Activated T-cell treated with anti-CD3 and anti-CD28 coated beads for 1 hour (primary cell): ENCODE measurements around the gene AMBN.
A peak's percentile ranks its signal among the peaks of the same experiment; 100 is the strongest.

ENCODE experiments used
- DNase-seq: peaks from one replicate; pipeline ENCODE4 v3.0.0-alpha.2; 2020; ENCODE audit warnings: low read depth

Gene AMBN

GRCh38 chr4:70591955-70592582 lies at the start of gene AMBN:
Gene AMBN (plus strand): TSS chr4:70592256. CDS start chr4:70592359, 103 bp downstream.
- no peak for DNase-seq

DNA sequence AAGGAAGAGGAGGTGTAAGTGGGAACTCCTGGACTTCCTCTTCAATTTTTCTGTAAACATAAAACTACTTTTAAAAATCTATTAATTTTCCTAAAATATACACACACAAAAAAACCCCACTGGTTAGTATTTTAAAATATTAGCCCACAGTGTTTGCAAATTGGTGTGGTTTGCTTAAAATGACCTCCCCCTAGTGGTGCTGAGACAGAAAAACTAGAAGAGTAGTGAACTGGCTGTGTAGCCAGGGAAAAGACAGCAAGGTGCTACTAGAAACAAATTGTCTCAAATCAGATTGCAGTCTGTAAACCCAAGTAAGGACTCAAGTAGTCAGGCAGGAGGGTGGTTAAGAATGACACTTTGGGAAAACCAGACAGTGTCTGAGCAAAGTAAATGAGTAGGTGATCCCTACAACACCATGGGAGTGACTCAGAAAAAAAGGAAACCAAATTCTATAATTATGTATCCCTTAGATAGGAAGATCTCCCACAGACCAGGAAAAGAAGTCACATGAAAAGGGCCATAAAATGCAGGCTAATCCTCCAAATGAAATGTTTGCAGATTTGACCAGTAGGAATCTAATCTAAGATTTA lies 47.7 kb upstream of the AMBN start:
- no peak for DNase-seq

GRCh38 chr4:70556856-70557255 lies 35.2 kb upstream of the AMBN start:
- DNase-seq, result no peak

GRCh38 chr4:70559211-70559830 lies 32.7 kb upstream of the AMBN start:
- peak; percentile 13 for DNase-seq

GRCh38 chr4:70559924-70560323 lies 32.1 kb upstream of the AMBN start:
- no peak for DNase-seq

GRCh38 chr4:70564033-70564432 lies 28.0 kb upstream of the AMBN start:
- no peak for DNase-seq

- DNase-seq, result no peak
Observed at GRCh38 chr4:70570796-70571195, 21.3 kb upstream of the AMBN start.

DNA sequence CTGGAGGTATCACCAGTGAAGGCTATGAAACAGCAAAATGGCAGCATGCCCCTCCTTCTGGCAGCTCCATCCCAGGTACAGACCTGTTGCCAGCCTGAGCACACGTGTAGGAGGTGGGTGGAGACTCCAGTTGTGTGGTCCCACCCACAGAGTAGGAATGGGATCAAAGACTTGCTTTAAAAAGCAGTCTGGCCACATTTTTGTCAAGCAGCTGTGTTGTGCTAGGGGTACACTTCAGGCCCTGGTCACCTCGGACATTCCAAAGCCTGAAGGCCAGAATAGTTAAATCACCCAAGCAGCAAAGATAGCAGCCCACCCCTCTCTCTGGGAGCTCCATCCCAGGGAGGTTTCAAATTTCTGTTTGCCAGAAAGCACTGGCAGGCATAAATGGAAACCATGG lies 20.3 kb upstream of the AMBN start:
- no peak for DNase-seq

DNA sequence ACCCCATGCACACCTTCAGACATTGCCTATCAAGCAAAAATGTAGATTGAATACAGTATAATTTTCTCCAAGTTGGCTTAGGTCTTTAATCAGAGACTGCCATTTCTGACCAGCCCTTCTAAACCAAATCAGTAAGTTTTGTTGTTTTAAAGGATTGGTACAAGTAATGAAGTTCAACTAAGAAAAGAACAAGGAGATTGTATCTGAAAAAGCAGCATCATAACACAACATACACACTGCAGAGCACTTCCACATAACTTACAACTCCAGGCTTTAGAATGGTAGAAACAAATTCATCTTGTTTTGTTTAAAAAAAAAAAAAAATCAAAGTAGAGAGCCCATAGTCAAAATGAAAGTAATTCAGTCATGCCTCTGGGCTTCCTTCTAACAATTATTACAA lies 16.1 kb upstream of the AMBN start:
- DNase-seq, result no peak

- DNase-seq, result no peak
Observed at GRCh38 chr4:70577220-70577927, 14.7 kb upstream of the AMBN start.

DNA sequence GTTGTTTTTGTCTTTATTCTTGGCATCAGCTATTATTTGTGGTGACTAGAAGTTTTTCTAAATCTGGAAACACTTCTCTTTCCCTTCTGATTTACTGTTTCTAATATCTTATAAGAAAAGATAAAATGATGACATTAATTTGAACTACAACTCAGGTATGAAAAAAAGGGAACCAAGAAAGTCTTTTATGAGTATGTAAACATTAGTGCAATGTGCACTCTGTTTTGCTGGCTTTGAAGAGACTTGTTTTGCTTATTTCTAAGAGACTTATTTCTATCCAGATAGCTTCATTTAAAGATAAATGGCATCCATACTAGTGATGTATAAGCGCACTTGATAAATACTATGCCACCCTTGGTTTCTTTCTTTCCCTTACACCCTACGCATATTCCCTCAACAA lies 10.1 kb upstream of the AMBN start:
- no peak for DNase-seq

GRCh38 chr4:70583952-70584834 lies 7.9 kb upstream of the AMBN start:
- DNase-seq, result no peak

DNA sequence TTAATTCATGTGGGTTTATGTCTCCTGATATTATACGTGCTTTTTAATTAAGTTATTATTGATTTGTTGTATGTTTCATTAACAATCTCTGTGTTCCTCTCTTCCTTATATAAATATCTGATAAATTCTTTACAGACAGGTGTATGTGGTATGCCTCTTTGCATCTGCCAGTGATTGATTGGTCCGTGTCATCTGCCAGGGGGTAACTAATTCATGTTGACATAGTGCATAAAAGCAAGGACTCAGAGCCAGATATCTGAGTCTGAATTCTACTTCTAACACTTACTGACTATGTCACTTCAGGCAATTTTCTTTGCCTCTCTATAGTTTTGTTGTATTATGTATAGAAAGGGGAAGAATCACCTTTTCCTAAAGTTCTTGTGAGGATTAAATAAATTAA lies 5.2 kb upstream of the AMBN start:
- DNase-seq, result no peak

DNA sequence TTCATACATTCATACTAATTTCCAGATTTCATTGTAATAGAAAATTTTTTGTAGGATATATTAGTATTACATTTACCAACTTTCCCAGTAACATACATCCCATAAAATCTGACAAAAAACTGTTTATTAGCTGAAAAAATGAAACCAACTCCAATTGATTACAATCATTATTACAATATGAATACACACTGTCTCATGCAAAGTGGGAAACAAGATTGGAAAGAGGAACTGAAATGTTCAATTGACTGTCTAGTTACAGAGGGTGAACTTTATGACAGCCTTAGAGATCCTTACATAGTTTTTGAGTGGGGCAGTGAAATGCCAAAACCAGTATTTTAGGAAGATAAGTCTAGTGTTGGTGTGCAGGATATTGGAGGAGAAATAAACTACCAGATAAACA lies 2.3 kb upstream of the AMBN start:
- DNase-seq, result no peak

- no peak for DNase-seq
Observed at GRCh38 chr4:70594196-70594595, 2.1 kb downstream of the AMBN start.

DNA sequence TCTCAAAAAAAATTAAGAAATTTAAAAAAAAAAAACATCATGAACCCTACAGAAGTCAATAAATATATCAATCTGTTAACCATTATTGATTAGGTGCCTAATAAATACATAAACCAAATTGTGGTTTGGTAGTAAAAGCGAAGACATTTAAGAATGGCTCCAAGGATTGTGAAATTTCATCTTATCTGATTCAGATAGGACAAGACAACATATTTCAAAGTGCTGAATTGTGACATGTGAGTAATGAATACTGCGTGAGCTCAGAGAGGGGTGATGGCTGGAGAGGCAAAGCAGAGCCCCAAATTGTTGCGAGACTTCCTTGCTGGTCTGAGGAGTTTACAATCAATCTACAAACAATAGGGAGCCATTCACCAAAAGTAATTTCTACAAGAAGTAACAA lies 8.2 kb downstream of the AMBN start:
- DNase-seq, result no peak

DNA sequence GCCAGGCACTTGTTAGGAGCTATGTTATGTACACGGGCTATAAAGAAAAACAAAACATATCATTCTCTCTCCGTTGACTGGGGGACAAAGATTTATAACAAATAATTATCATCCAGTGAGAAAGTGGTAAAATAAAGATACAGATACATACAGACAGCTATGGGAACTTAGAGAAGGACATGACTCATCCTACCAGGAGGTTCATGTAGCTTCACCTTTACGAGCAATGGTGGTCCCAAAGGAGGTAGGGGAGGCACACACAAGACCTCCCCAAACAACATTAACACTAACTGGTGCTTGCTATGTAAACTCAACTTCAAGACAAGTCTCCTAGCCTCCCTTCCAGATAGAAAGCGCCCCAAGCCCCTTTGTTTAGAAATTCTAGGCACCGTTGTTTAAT lies 8.9 kb downstream of the AMBN start:
- no peak for DNase-seq

DNA sequence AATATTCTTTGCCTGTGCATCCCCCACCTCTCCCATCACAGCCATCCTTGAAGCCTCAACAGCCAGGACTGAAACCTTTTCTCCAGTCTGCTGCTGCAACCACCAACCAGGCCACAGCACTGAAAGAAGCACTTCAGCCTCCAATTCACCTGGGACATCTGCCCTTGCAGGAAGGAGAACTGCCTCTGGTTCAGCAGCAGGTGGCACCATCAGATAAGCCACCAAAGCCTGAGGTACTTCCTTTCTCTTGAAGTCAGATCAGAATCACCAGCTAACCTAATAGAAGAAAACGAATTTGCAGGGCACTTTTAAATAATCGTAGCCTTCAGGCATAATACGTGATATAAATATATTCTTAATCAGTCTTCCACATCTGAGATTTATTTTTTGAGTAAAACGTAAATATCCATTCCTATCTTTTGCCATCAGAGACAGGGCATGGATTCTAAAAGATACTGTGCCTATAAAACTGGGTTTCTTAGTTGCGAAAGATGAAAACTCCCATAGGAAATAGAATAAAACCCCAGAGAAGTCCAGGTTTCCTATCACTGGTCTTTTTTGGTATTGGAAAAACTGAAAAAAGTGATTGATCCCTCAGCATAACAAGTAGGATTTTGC lies 9.5 kb downstream of the AMBN start:
- DNase-seq, result peak; percentile 36

DNA sequence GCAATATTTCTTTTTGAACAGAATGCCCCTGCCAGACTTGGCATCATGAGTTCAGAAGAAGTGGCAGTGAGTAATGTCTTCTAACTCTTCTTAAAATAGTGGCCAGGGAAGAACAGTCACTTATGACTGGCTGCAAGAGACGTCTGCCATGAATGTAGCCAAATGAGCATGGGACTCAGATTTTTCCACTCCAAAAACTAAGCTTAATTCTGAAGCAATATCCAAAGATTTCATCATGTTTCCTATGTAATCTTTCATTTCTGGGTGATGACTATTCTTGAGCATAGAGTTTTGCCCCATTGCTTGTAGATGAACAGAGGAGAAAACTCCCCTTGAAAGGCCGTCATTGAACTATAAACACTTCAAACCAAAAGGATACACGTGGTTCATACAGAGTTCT lies 11.8 kb downstream of the AMBN start:
- no peak for DNase-seq

GRCh38 chr4:70606459-70606858 lies 14.4 kb downstream of the AMBN start:
- no peak for DNase-seq

- no peak for DNase-seq
Observed at GRCh38 chr4:70607334-70607853, 15.3 kb downstream of the AMBN start.
